ACC112 (cell line): ENCODE results near the gene GPR183.
A peak's percentile ranks its signal among the peaks of the same experiment; 100 is the strongest.

Experiments
- H2AFZ ChIP-seq: fragments of 200-600 bp; sonication (generic); one replicate; pipeline ENCODE4 v1.6.0; 2017; ENCODE audit warnings: antibody characterized with exemption, low read length; ENCODE audit not compliant: unreplicated experiment
- H3K27ac ChIP-seq: fragments of 200-600 bp; sonication (generic); 2 replicates; pipeline ENCODE4 v1.5.1; 2014; ENCODE audit warnings: low read depth, mild to moderate bottlenecking, antibody characterized with exemption, low read length, moderate library complexity
- H3K27me3 ChIP-seq: fragments of 200-600 bp; sonication (generic); 2 replicates; pipeline ENCODE4 v1.6.1; 2014; ENCODE audit warnings: mild to moderate bottlenecking, antibody characterized with exemption, low read length, moderate library complexity, mixed read lengths; ENCODE audit not compliant: insufficient read depth
- H3K36me3 ChIP-seq: fragments of 200-600 bp; sonication (generic); 2 replicates; pipeline ENCODE4 v1.6.1; 2016; ENCODE audit warnings: mild to moderate bottlenecking, antibody characterized with exemption, low read length, moderate library complexity, mixed read lengths; ENCODE audit not compliant: insufficient read depth
- H3K4me1 ChIP-seq: fragments of 200-600 bp; sonication (generic); one replicate; pipeline ENCODE4 v1.6.1; 2016; ENCODE audit warnings: low read length, mixed read lengths; ENCODE audit not compliant: insufficient read depth, unreplicated experiment, control insufficient read depth
- H3K4me3 ChIP-seq: fragments of 200-600 bp; sonication (generic); 2 replicates; pipeline ENCODE4 v1.5.1; 2014; ENCODE audit warnings: mild to moderate bottlenecking, low read depth, low read length
- H3K79me2 ChIP-seq: fragments of 200-600 bp; sonication (generic); one replicate; pipeline ENCODE4 v1.6.0; 2016; ENCODE audit warnings: low read length; ENCODE audit not compliant: control insufficient read depth, unreplicated experiment, insufficient read depth

Gene GPR183

DNA sequence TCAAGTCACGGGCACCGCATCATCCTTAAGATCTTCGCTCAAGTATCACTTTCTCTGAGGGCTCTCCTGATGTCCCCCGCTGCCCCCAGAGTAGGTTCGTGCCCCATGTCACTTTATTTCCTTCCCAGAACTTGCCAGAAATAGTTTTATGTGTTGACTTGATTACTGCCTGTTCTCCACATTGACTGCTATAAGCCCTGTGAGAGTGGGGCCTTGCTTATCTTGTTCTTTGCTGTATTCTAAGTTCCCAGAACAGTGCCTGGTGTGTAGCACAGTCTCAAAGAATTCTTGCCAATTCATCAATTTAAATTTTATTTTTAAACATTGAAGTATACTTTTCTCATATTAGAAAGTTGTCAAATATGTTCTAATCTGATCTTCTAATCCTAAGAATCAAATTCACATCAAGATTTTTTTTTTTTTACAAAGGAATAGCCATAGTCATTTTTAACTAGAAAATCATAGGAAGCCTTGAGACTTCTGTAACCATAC lies 32.1 kb upstream of the GPR183 start:
- Histone ChIP-seq H3K27me3 (no peaks in the 10 kb centered on the region), H3K79me2 (no peaks in the 10 kb centered on the region), H3K4me3 (no peak overlapping the region), H2AFZ (no peak overlapping the region), H3K27ac (peak overlapping the region; percentile 4; the same call in 1 of the 2 replicates), H3K36me3 (peaks cover 7% of the 10 kb centered on the region; the same call in 1 of the 2 replicates), H3K4me1 (peaks cover 10% of the 10 kb centered on the region)

- no peak overlapping the region for H3K4me3 ChIP-seq
- H3K27ac ChIP-seq: no peak overlapping the region
- H3K27me3 ChIP-seq: no peaks in the 10 kb centered on the region
- no peaks in the 10 kb centered on the region for H3K79me2 ChIP-seq
- no peak overlapping the region for H2AFZ ChIP-seq
- H3K36me3 ChIP-seq: peaks cover under 1% of the 10 kb centered on the region; the same call in 1 of the 2 replicates
- H3K4me1 ChIP-seq: peaks cover 10% of the 10 kb centered on the region
Observed at GRCh38 chr13:99335603-99336002, 28.4 kb upstream of the GPR183 start.

DNA sequence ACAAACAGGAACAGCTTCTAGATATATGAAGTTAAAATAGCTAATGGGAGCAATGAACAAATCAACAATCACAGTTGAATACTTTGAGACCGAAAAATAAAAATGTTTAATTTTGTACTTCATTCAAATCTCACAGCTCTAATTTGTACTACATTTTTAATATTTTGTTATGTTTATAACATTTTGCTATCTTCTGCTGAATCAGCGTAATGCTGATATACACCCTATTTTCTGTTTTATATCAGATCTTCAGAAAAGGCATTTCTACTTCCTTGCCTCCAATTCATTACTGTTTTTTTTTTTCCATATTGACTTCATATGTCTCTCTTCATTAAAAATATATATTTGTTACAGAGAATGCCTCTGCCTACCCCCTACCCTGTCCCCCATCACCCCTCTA lies 27.9 kb upstream of the GPR183 start:
- H3K4me3 ChIP-seq: no peak overlapping the region
- H3K27me3 ChIP-seq: no peaks in the 10 kb centered on the region
- H3K4me1 ChIP-seq: peaks cover 5% of the 10 kb centered on the region
- no peaks in the 10 kb centered on the region for H3K36me3 ChIP-seq
- no peak overlapping the region for H2AFZ ChIP-seq
- no peaks in the 10 kb centered on the region for H3K79me2 ChIP-seq
- no peak overlapping the region for H3K27ac ChIP-seq

DNA sequence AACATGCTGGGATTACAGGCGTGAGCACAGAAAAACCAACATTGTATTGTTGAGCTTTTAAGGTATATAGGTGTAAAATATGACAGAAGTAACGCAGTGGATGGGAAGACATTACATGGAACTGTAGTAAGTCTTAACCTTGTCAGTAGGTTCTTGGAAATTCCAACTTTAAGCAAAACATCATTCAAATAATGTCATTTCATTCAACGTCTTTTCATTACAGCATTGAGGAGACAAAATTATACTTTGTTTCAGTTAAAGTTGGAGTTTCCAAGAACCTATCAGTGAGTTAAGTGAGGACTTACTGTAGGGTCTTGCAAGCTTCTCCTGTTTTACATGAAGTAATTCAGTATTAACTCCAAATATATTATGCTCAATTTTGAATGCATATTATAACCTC lies 27.0 kb upstream of the GPR183 start:
- no peak overlapping the region for H3K4me3 ChIP-seq
- no peak overlapping the region for H2AFZ ChIP-seq
- H3K4me1 ChIP-seq: no peaks in the 10 kb centered on the region
- H3K27ac ChIP-seq: no peak overlapping the region
- no peaks in the 10 kb centered on the region for H3K36me3 ChIP-seq
- no peaks in the 10 kb centered on the region for H3K27me3 ChIP-seq
- no peaks in the 10 kb centered on the region for H3K79me2 ChIP-seq

GRCh38 chr13:99332456-99332855 lies 25.3 kb upstream of the GPR183 start:
- H2AFZ ChIP-seq: no peak overlapping the region
- H3K79me2 ChIP-seq: no peaks in the 10 kb centered on the region
- H3K4me1 ChIP-seq: no peaks in the 10 kb centered on the region
- H3K27ac ChIP-seq: no peak overlapping the region
- no peak overlapping the region for H3K4me3 ChIP-seq
- no peaks in the 10 kb centered on the region for H3K27me3 ChIP-seq
- H3K36me3 ChIP-seq: peaks cover 6% of the 10 kb centered on the region; the same call in 1 of the 2 replicates

GRCh38 chr13:99331881-99332293 lies 24.7 kb upstream of the GPR183 start:
- Histone ChIP-seq H3K4me1 (no peaks in the 10 kb centered on the region), H2AFZ (no peak overlapping the region), H3K27ac (no peak overlapping the region), H3K4me3 (no peak overlapping the region), H3K27me3 (no peaks in the 10 kb centered on the region), H3K79me2 (no peaks in the 10 kb centered on the region), H3K36me3 (peaks cover 6% of the 10 kb centered on the region; the same call in 1 of the 2 replicates)

DNA sequence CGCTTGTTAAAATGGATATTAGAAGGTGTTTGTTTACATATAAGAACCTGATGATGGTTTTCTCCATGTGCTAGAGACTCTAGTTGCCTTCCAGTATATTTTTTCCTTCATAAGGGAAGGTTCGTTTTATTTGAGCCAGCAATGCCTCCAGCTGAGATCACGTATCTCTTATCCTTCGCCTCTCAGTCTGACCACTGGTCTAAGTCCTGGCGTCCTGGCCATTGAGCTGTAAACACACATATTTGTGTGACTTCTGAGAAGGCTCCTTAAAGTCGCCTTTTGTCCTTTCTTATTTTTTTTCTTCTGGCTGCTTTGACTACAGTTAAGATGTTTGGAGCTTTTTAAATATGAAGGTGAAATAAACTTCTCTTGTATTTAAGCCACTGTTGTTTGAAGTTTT lies 23.7 kb upstream of the GPR183 start:
- H2AFZ ChIP-seq: no peak overlapping the region
- H3K4me3 ChIP-seq: no peak overlapping the region
- no peaks in the 10 kb centered on the region for H3K79me2 ChIP-seq
- H3K4me1 ChIP-seq: no peaks in the 10 kb centered on the region
- H3K36me3 ChIP-seq: peaks cover 6% of the 10 kb centered on the region; the same call in 1 of the 2 replicates
- no peaks in the 10 kb centered on the region for H3K27me3 ChIP-seq
- no peak overlapping the region for H3K27ac ChIP-seq

GRCh38 chr13:99329477-99329876 lies 22.3 kb upstream of the GPR183 start:
- Histone ChIP-seq H3K27me3 (no peaks in the 10 kb centered on the region), H2AFZ (no peak overlapping the region), H3K4me3 (no peak overlapping the region), H3K27ac (no peak overlapping the region), H3K79me2 (no peaks in the 10 kb centered on the region), H3K4me1 (no peaks in the 10 kb centered on the region), H3K36me3 (peaks cover 6% of the 10 kb centered on the region; the same call in 1 of the 2 replicates)

DNA sequence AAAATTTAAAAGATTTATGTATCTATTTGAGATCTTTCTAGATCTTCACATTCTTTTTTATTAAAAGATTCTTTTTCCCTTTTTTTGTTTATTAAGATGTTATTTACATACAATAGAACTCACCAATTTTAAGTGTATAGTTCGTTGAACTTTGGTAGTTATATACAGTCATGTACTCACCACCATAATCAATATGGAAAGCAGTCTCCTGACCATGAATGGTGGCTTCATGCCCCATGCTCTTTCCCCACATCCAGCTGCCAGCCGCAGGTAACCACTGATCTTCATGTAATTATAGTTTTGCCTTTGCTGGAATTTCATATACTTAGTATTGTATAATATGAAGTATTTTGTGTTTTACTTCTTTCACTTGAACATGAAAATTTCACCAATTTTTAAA lies 20.6 kb upstream of the GPR183 start:
- Histone ChIP-seq H3K79me2 (no peaks in the 10 kb centered on the region), H3K27me3 (no peaks in the 10 kb centered on the region), H3K27ac (no peak overlapping the region), H3K4me3 (no peak overlapping the region), H3K36me3 (peaks cover 6% of the 10 kb centered on the region; the same call in 1 of the 2 replicates), H3K4me1 (peaks cover 9% of the 10 kb centered on the region), H2AFZ (no peak overlapping the region)

DNA sequence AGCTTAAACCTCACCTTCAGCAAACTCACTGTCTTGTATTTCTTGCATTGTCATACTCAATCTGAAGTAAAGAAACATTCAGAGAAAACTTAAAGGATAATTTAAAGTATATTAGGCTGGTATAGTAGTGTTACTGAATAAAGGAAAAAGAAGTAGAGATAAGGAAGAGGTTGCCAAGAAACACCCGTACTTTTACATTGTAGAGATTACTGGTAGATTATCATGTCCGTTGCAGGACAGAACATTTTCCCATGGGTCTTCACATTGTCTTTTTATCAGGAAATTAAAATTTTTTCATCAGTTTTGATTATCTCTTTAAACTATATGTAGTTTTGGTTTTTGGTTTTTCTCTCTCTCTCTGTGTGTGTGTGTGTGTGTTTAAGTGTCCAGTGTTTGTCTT lies 19.9 kb upstream of the GPR183 start:
- no peaks in the 10 kb centered on the region for H3K27me3 ChIP-seq
- no peak overlapping the region for H3K27ac ChIP-seq
- peaks cover 16% of the 10 kb centered on the region for H3K4me1 ChIP-seq
- no peak overlapping the region for H2AFZ ChIP-seq
- H3K79me2 ChIP-seq: no peaks in the 10 kb centered on the region
- no peak overlapping the region for H3K4me3 ChIP-seq
- peaks cover 6% of the 10 kb centered on the region; the same call in 1 of the 2 replicates for H3K36me3 ChIP-seq

DNA sequence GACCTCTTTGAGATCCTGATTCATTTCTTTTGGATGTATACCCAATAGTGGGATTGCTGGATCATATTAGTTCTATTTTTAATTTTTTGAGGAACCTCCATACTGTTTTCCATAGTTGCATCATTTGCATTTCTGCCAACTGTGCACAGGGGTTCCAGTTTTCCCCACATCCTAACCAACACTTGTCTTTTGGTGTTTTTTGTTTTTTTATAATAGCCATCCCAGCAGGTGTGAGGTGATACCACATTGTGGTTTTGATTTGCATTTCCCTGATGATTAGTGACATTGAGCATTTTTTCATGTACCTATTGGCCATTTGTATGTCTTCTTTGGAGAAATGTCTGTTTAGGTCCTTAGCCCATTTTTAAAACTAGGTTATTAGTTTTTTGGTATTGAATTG lies 18.8 kb upstream of the GPR183 start:
- peaks cover 26% of the 10 kb centered on the region for H3K4me1 ChIP-seq
- no peak overlapping the region for H3K27ac ChIP-seq
- H3K79me2 ChIP-seq: no peaks in the 10 kb centered on the region
- no peak overlapping the region for H3K4me3 ChIP-seq
- no peak overlapping the region for H2AFZ ChIP-seq
- H3K27me3 ChIP-seq: no peaks in the 10 kb centered on the region
- peaks cover 6% of the 10 kb centered on the region; the same call in 1 of the 2 replicates for H3K36me3 ChIP-seq
